GM18517 (cell line): ENCODE results near the gene NEIL3.
A peak's percentile ranks its signal among the peaks of the same experiment; 100 is the strongest.
"Not testable (repeated sequence)": the region's sequence is repeated elsewhere in the genome, so short reads cannot be mapped to it uniquely, and the experiment has no call there.

Experiments used
- ATAC-seq: cut with Tn5 transposase; IDR thresholded peaks from one replicate; pipeline ENCODE4 v1.9.1; 2021; ENCODE audit warnings: mild to moderate bottlenecking, moderate library complexity; ENCODE audit not compliant: unreplicated experiment

The NEIL3 gene

GRCh38 chr4:177297785-177298391 lies 11.8 kb upstream of the NEIL3 start:
- no peak for ATAC-seq

GRCh38 chr4:177301126-177301639 lies 8.5 kb upstream of the NEIL3 start:
- no peak for ATAC-seq

GRCh38 chr4:177302371-177303100 lies 7.1 kb upstream of the NEIL3 start:
- ATAC-seq = no peak

GRCh38 chr4:177304094-177304493 lies 5.6 kb upstream of the NEIL3 start:
- no peak for ATAC-seq

GRCh38 chr4:177304864-177305263 lies 4.8 kb upstream of the NEIL3 start:
- ATAC-seq = not testable (repeated sequence)

- no peak for ATAC-seq
These were observed 1.5 kb upstream of the NEIL3 start for GRCh38 chr4:177308125-177308524.

GRCh38 chr4:177308847-177309521 lies 690 bp upstream of the NEIL3 start:
- ATAC-seq = peak; percentile 1

GRCh38 chr4:177311589-177311988 lies 1.9 kb downstream of the NEIL3 start:
- ATAC-seq = no peak

- ATAC-seq = no peak
These were observed 3.6 kb downstream of the NEIL3 start for GRCh38 chr4:177313263-177313662.

- ATAC-seq = no peak
These were observed 6.2 kb downstream of the NEIL3 start for GRCh38 chr4:177315767-177316464.

- ATAC-seq = no peak
These were observed 11.0 kb downstream of the NEIL3 start for GRCh38 chr4:177320721-177321120.

- no peak for ATAC-seq
These were observed 12.0 kb downstream of the NEIL3 start for GRCh38 chr4:177321647-177322046.

GRCh38 chr4:177322266-177322665 lies 12.6 kb downstream of the NEIL3 start:
- ATAC-seq = no peak

- no peak for ATAC-seq
These were observed 13.2 kb downstream of the NEIL3 start for GRCh38 chr4:177322881-177323280.

GRCh38 chr4:177323416-177323815 lies 13.7 kb downstream of the NEIL3 start:
- ATAC-seq = no peak

- ATAC-seq = no peak
These were observed 22.4 kb downstream of the NEIL3 start for GRCh38 chr4:177332119-177332518.

GRCh38 chr4:177339477-177340374 lies 30.1 kb downstream of the NEIL3 start:
- peak; percentile 98 for ATAC-seq

- no peak for ATAC-seq
These were observed 38.7 kb downstream of the NEIL3 start for GRCh38 chr4:177348348-177348747.

GRCh38 chr4:177349191-177349590 lies 39.5 kb downstream of the NEIL3 start:
- ATAC-seq = no peak

GRCh38 chr4:177351622-177352244 lies 42.1 kb downstream of the NEIL3 start:
- ATAC-seq = no peak
